Neuronal stem cell (in vitro differentiated cells): ENCODE results near the gene GDPD5.
A peak's percentile ranks its signal among the peaks of the same experiment; 100 is the strongest.

Experiments
- DNase-seq: peaks from one replicate; pipeline ENCODE4 v3.0.0-alpha.2; 2013; ENCODE audit warnings: low spot score
- H2AFZ ChIP-seq: one replicate; pipeline ENCODE4 v1.6.1; 2013; ENCODE audit warnings: mild to moderate bottlenecking, low read length, inconsistent platforms
- H2AK5ac ChIP-seq: 2 replicates; pipeline ENCODE4 v1.6.1; 2013; ENCODE audit warnings: low read depth, mild to moderate bottlenecking, inconsistent platforms, low read length, moderate library complexity, mixed read lengths
- H2BK120ac ChIP-seq: 2 replicates; pipeline ENCODE4 v1.6.1; 2013; ENCODE audit warnings: low read depth, mild to moderate bottlenecking, inconsistent platforms, low read length, moderate library complexity, mixed read lengths
- H2BK12ac ChIP-seq: one replicate; pipeline ENCODE4 v1.6.1; 2013; ENCODE audit warnings: low read length, inconsistent platforms
- H2BK15ac ChIP-seq: 2 replicates; pipeline ENCODE4 v1.6.1; 2013; ENCODE audit warnings: mild to moderate bottlenecking, low read length, inconsistent platforms, mixed read lengths
- H2BK5ac ChIP-seq: one replicate; pipeline ENCODE4 v1.6.1; 2013; ENCODE audit warnings: inconsistent platforms, mild to moderate bottlenecking, low read length, moderate library complexity
- H3K14ac ChIP-seq: one replicate; pipeline ENCODE4 v1.6.1; 2013; ENCODE audit warnings: low read length, inconsistent platforms
- H3K18ac ChIP-seq: 2 replicates; pipeline ENCODE4 v1.6.1; 2013; ENCODE audit warnings: low read length, inconsistent platforms
- H3K23ac ChIP-seq: 2 replicates; pipeline ENCODE4 v1.6.1; 2013; ENCODE audit warnings: low read depth, mild to moderate bottlenecking, mixed read lengths, low read length, inconsistent platforms; ENCODE audit not compliant: poor library complexity
- H3K27ac ChIP-seq: replicated peaks from 3 replicates; pipeline ENCODE4 v1.5.1; 2013; ENCODE audit warnings: low read length, inconsistent platforms
- H3K27me3 ChIP-seq, 3 experiments: 2 replicates each; pipeline ENCODE4 v1.6.1; 2013; ENCODE audit warnings: low read length in 3 of 3, mild to moderate bottlenecking in 2 of 3, inconsistent platforms in 1 of 3, low read depth in 1 of 3, mixed read lengths in 1 of 3, moderate library complexity in 1 of 3; ENCODE audit not compliant: control insufficient read depth in 3 of 3, insufficient read depth in 3 of 3
- H3K36me3 ChIP-seq, 2 donors: replicated peaks in 1 of 2; 2 replicates each; pipeline ENCODE4 v1.6.1; 2013; ENCODE audit warnings: low read length in 2 of 2; ENCODE audit not compliant: control insufficient read depth in 2 of 2, insufficient read depth in 2 of 2
- H3K4ac ChIP-seq: 2 replicates; pipeline ENCODE4 v1.6.1; 2013; ENCODE audit warnings: inconsistent platforms, mild to moderate bottlenecking, low read length, moderate library complexity
- H3K4me1 ChIP-seq, 2 donors: 1 replicate in 1 of 2; 2 replicates in 1 of 2; pipeline ENCODE4 v1.6.1; 2013; ENCODE audit warnings: low read length in 2 of 2, low read depth in 1 of 2; ENCODE audit not compliant: control insufficient read depth in 2 of 2, insufficient read depth in 1 of 2
- H3K4me2 ChIP-seq: one replicate; pipeline ENCODE4 v1.6.1; 2013; ENCODE audit warnings: mild to moderate bottlenecking, low read length, inconsistent platforms; ENCODE audit not compliant: insufficient read depth, poor library complexity, severe bottlenecking
- H3K4me3 ChIP-seq, 2 donors: 2 replicates each; pipeline ENCODE4 v1.5.1; 2013; ENCODE audit warnings: low read length in 2 of 2, mild to moderate bottlenecking in 2 of 2, inconsistent platforms in 1 of 2, moderate library complexity in 1 of 2
- H3K79me1 ChIP-seq: one replicate; pipeline ENCODE4 v1.6.1; 2013; ENCODE audit warnings: low read depth, mild to moderate bottlenecking, inconsistent platforms, low read length, moderate library complexity
- H3K9ac ChIP-seq: one replicate; pipeline ENCODE4 v1.6.1; 2013; ENCODE audit warnings: mild to moderate bottlenecking, low read depth, low read length, inconsistent platforms; ENCODE audit not compliant: poor library complexity
- H3K9me3 ChIP-seq, 2 donors: replicated peaks in 1 of 2; 2 replicates each; pipeline versions ENCODE3 to v1.6.1; 2013; ENCODE audit warnings: low read length in 2 of 2, mild to moderate bottlenecking in 2 of 2, inconsistent platforms in 1 of 2, low read depth in 1 of 2, mixed read lengths in 1 of 2, moderate library complexity in 1 of 2; ENCODE audit not compliant: control insufficient read depth in 2 of 2, insufficient read depth in 1 of 2
- H4K8ac ChIP-seq: one replicate; pipeline ENCODE4 v1.6.1; 2013; ENCODE audit warnings: low read depth, mild to moderate bottlenecking, inconsistent platforms, low read length, moderate library complexity
- H4K91ac ChIP-seq: one replicate; pipeline ENCODE4 v1.6.1; 2013; ENCODE audit warnings: low read length, low read depth, mild to moderate bottlenecking, inconsistent platforms; ENCODE audit not compliant: poor library complexity
- WGBS, 2 donors: extraction: QIAGEN DNeasy Blood & Tissue Kit; methylation state at CpG; one replicate each; pipeline ENCODE4 v1.1.7; 2013; ENCODE audit warnings: missing lambda C conversion rate in 2 of 2, mixed read lengths in 1 of 2; ENCODE audit not compliant: insufficient read length in 2 of 2, insufficient replicate concordance in 1 of 2; ENCODE audit errors: extremely low coverage in 2 of 2; 5-methylcytosine and 5-hydroxymethylcytosine counted together

The GDPD5 gene

DNA sequence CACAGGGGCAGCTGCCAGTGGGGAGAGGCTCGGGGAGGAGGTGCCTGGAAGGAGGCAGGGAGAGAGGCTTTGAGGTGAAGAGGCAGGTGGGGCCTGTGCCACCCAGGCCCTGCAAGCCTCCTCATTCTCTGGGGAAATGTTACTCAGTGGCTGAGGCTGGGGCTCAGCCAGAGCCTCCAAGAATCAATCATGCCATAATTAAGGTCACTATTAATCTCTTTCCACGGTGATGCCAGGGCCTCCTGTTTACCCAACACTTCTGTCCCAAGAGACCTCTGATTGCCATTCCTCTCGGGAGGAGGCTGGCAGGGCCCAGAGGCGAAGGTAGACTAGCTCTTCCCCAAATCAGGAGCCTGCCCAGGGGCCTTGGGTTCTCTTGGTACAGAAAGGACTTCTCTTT, 38.4 kb downstream of the GDPD5 start:
- H3K4me2 ChIP-seq: no peak overlapping the region
- no peak overlapping the region for H3K4ac ChIP-seq
- H2BK5ac ChIP-seq: no peak overlapping the region
- no peak overlapping the region for H2BK120ac ChIP-seq
- H3K4me3 ChIP-seq: no peak overlapping the region
- H2AFZ ChIP-seq: no peak overlapping the region
- H3K36me3 ChIP-seq: no peaks in the 10 kb centered on the region
- peaks cover 0 to 37% (median 0%) of the 10 kb centered on the region in 3 experiments for H3K27me3 ChIP-seq
- no peak overlapping the region for H2BK15ac ChIP-seq
- no peak overlapping the region for H3K9ac ChIP-seq
- no peak overlapping the region for H4K8ac ChIP-seq
- H3K79me1 ChIP-seq: no peaks in the 10 kb centered on the region
- H4K91ac ChIP-seq: no peak overlapping the region
- H2AK5ac ChIP-seq: no peak overlapping the region
- H3K9me3 ChIP-seq: no peaks in the 10 kb centered on the region
- no peak overlapping the region for H3K23ac ChIP-seq
- no peak overlapping the region for H2BK12ac ChIP-seq
- H3K27ac ChIP-seq: no peak overlapping the region
- WGBS, 2 donors: no CpG with 5 or more reads among the region's 4 CpGs
- H3K18ac ChIP-seq: no peak overlapping the region
- peaks cover 0 to 13% of the 10 kb centered on the region in 2 donors for H3K4me1 ChIP-seq
- no peak overlapping the region for H3K14ac ChIP-seq
- DNase-seq: no peak

DNA sequence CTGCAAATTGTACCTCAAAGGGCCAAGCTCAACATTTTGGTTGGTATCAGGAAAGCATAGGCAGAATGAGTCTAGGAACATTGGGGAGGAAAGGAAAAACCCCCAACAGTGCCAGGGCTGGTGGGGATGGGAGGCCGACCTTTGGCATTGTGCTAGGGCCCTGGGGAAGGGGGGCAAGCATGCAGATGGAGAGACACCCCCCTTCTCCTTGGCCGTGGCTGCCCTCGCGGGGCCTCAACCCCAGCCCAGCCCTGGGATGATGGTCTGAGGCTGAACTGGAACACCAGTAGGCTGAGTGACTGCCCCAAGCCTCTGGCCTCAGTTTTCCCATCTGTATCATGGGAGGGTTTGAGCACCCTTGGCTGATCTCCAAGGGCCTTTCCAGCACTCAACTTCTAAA, 40.0 kb downstream of the GDPD5 start:
- peak overlapping the region; percentile 39 for H3K18ac ChIP-seq
- no peak for DNase-seq
- H2BK15ac ChIP-seq: no peak overlapping the region
- H3K79me1 ChIP-seq: no peaks in the 10 kb centered on the region
- no peak overlapping the region for H3K4me3 ChIP-seq
- H4K8ac ChIP-seq: no peak overlapping the region
- no peak overlapping the region for H3K4me2 ChIP-seq
- H3K27me3 ChIP-seq: peaks cover 0 to 31% (median 0%) of the 10 kb centered on the region in 3 experiments
- no peaks in the 10 kb centered on the region for H3K9me3 ChIP-seq
- no peak overlapping the region for H2BK12ac ChIP-seq
- H2AFZ ChIP-seq: no peak overlapping the region
- WGBS, 2 donors: no CpG with 5 or more reads among the region's 4 CpGs
- H3K23ac ChIP-seq: peak overlapping the region; percentile 82
- H3K4me1 ChIP-seq: peaks cover 0 to 10% of the 10 kb centered on the region in 2 donors
- H3K9ac ChIP-seq: no peak overlapping the region
- no peak overlapping the region for H2AK5ac ChIP-seq
- H3K4ac ChIP-seq: no peak overlapping the region
- H3K27ac ChIP-seq: no peak overlapping the region
- no peak overlapping the region for H3K14ac ChIP-seq
- H2BK120ac ChIP-seq: no peak overlapping the region
- H4K91ac ChIP-seq: no peak overlapping the region
- no peaks in the 10 kb centered on the region for H3K36me3 ChIP-seq
- no peak overlapping the region for H2BK5ac ChIP-seq

DNA sequence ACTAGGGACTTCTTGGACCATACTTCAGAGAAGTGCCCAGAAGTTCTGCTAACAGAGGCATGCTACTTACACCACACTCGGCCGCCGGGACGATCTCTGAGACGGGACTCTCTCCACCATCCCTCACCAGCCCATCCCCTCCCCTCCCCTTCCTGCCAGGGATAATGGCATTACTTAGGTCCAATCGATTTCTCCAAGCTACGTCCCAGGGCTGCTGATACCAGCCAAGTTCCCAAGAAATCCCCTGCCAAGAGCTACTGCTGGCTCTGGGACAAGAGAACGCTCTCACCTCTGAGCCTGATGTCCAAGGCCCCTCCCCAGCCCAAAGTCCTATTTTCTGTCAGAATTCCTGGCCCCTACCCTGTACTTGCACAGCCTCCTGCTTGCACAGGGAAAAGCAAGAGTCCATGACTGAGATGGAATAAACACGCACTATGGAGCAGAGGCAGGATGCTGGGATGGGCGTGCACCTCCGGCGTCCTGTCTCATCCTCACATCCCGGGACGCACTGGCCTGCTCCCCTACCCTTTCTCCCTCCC, 42.7 kb downstream of the GDPD5 start:
- H3K18ac ChIP-seq: peak overlapping the region; percentile 3
- no peaks in the 10 kb centered on the region for H3K36me3 ChIP-seq
- H2AFZ ChIP-seq: no peak overlapping the region
- no peak overlapping the region for H3K27ac ChIP-seq
- no peak overlapping the region for H2BK15ac ChIP-seq
- no peaks in the 10 kb centered on the region for H3K9me3 ChIP-seq
- H3K4ac ChIP-seq: no peak overlapping the region
- no peak overlapping the region for H4K91ac ChIP-seq
- H3K23ac ChIP-seq: no peak overlapping the region
- no peak overlapping the region for H3K4me2 ChIP-seq
- peaks cover 0 to 3% of the 10 kb centered on the region in 2 donors for H3K4me1 ChIP-seq
- H2BK120ac ChIP-seq: no peak overlapping the region
- H2BK5ac ChIP-seq: no peak overlapping the region
- no CpG with 5 or more reads among the region's 14 CpGs for WGBS, 2 donors
- no peak overlapping the region for H3K4me3 ChIP-seq
- H2BK12ac ChIP-seq: no peak overlapping the region
- no peak overlapping the region for H4K8ac ChIP-seq
- no peak for DNase-seq
- no peak overlapping the region for H3K14ac ChIP-seq
- peaks cover 0 to 11% (median 0%) of the 10 kb centered on the region in 3 experiments for H3K27me3 ChIP-seq
- H2AK5ac ChIP-seq: peak overlapping the region; percentile 71
- no peak overlapping the region for H3K9ac ChIP-seq
- H3K79me1 ChIP-seq: no peaks in the 10 kb centered on the region

DNA sequence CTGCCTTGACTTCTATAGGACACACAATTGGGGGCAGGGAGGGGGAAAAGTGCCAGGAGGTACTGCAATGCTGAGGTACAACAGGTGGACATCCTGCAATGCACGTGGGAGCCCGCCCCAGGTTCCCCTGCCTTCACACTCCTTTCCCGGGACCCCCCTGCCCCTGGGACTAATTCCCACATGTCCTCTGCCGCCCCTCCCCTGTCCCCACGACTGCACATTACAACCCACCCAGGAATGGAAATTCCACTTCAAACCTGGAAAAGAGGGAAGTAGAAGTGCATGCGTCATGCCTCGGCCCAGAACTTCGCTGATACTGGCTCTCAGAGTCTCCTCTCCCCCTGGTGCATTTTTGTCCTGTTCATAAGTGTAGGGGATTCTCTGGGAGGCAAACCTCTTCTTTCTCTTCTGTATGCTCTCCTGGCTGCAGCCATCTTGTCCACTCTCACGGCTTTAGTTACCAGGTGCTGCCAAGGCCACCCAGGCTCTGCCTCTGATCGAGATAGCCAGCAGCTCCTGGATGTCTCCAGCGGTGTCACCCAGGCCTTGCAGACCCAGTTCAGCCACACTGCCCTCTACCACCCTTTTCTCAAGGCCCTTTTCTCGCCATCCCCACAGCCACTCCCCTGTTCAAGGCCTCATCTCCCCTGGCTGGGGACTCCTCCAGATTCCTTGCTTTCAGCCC, 43.7 kb downstream of the GDPD5 start:
- H3K79me1 ChIP-seq: no peaks in the 10 kb centered on the region
- H3K23ac ChIP-seq: no peak overlapping the region
- peaks cover under 1 to 3% of the 10 kb centered on the region in 2 donors for H3K4me1 ChIP-seq
- H3K4ac ChIP-seq: no peak overlapping the region
- no peaks in the 10 kb centered on the region for H3K9me3 ChIP-seq
- H3K9ac ChIP-seq: no peak overlapping the region
- H3K36me3 ChIP-seq: no peaks in the 10 kb centered on the region
- no CpG with 5 or more reads among the region's 12 CpGs for WGBS, 2 donors
- H2AFZ ChIP-seq: no peak overlapping the region
- H2BK120ac ChIP-seq: no peak overlapping the region
- no peak overlapping the region for H2BK12ac ChIP-seq
- peaks cover 0 to 11% (median 0%) of the 10 kb centered on the region in 3 experiments for H3K27me3 ChIP-seq
- H2BK15ac ChIP-seq: no peak overlapping the region
- DNase-seq: no peak
- no peak overlapping the region for H3K4me3 ChIP-seq
- H3K14ac ChIP-seq: no peak overlapping the region
- H2AK5ac ChIP-seq: peak overlapping the region; percentile 71
- H4K8ac ChIP-seq: no peak overlapping the region
- no peak overlapping the region for H3K27ac ChIP-seq
- H3K4me2 ChIP-seq: no peak overlapping the region
- H4K91ac ChIP-seq: no peak overlapping the region
- H3K18ac ChIP-seq: peak overlapping the region; percentile 54
- H2BK5ac ChIP-seq: no peak overlapping the region
